Brain microvascular endothelial cell (primary cell): ENCODE data around the gene GGPS1.
A peak's percentile ranks its signal among the peaks of the same experiment; 100 is the strongest.
"Not testable (repeated sequence)": the region's sequence is repeated elsewhere in the genome, so short reads cannot be mapped to it uniquely, and the experiment has no call there.

Source experiments
- DNase-seq: peaks from one replicate; pipeline ENCODE4 v3.0.0-alpha.2; 2020
- H3K27ac ChIP-seq: fragments of 250-450 bp; sonication (Bioruptor Pico); 2 replicates; pipeline ENCODE4 v1.5.1; 2020; ENCODE audit warnings: mild to moderate bottlenecking, moderate library complexity
- H3K27me3 ChIP-seq: fragments of 250-450 bp; sonication (Bioruptor Pico); replicated peaks from 2 replicates; pipeline ENCODE4 v1.5.1; 2020; ENCODE audit warnings: mild to moderate bottlenecking
- H3K36me3 ChIP-seq: fragments of 250-450 bp; sonication (Bioruptor Pico); replicated peaks from 2 replicates; pipeline ENCODE4 v1.5.1; 2020; ENCODE audit warnings: mild to moderate bottlenecking
- H3K4me3 ChIP-seq: 2 replicates; pipeline ENCODE4 v1.5.1; 2011; ENCODE audit warnings: low read depth, mild to moderate bottlenecking, control low read depth, low read length, moderate library complexity
- in situ Hi-C: cut with HindIII; loops from 2 replicates; pipeline ENCODE4 v1.10.0; 2017; ENCODE audit warnings: low sequenced_read_pairs, low pct_ligation_motif_present
- TF ChIP-seq, protein P1 (sequence below): IDR thresholded peaks from 2 replicates; pipeline ENCODE4 v1.5.1; 2011; ENCODE audit warnings: low read depth, mild to moderate bottlenecking, moderate library complexity, low read length, control low read depth, inconsistent platforms; ENCODE audit errors: missing control alignments

The GGPS1 gene

DNA sequence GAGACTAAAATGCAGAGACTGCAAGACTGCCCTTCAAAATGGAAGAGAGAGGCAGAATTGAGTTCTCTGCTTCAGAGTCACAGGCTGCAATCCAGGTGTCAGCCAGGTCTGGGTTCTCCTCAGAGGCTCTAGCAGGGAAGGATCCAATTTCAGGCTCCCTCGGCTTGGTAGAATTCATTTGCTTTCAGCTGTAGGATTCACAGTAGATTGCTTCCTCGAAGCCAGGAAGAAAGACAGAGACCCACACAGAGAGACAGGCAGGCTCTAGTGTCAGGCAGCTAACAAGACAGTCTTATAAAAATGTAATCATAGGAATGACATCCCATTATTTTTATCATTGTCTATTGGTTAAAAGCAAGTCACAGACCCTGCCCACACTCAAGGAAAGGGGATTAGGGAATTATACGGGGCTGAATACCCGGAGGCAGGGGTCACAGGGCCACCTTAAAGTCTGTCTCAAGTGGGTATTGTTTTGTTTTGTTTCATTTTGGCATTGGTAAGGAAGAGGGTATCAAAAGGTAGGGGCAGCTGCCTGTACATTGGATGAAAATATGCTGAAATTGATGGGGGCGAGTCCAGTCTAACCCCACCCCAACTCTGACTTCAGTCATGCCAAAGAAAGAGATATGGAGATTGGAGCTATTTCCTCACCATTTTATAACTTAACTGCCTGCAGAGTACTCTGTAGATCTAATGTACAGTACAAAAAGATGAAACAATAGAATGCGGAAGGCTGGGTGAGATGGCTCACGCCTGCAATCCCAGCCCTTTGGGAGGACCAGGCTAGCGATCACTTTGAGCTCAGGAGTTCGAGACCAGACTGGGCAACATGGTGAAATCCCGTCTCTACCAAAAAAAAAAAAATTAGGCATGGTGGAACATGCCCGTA is 29.4 kb downstream of the GGPS1 start:
- H3K36me3 ChIP-seq: no peaks in the 10 kb centered on the region
- no peak overlapping the region for H3K4me3 ChIP-seq
- H3K27me3 ChIP-seq: no peaks in the 10 kb centered on the region
- no peak for DNase-seq
- TF ChIP-seq, protein P1, sequence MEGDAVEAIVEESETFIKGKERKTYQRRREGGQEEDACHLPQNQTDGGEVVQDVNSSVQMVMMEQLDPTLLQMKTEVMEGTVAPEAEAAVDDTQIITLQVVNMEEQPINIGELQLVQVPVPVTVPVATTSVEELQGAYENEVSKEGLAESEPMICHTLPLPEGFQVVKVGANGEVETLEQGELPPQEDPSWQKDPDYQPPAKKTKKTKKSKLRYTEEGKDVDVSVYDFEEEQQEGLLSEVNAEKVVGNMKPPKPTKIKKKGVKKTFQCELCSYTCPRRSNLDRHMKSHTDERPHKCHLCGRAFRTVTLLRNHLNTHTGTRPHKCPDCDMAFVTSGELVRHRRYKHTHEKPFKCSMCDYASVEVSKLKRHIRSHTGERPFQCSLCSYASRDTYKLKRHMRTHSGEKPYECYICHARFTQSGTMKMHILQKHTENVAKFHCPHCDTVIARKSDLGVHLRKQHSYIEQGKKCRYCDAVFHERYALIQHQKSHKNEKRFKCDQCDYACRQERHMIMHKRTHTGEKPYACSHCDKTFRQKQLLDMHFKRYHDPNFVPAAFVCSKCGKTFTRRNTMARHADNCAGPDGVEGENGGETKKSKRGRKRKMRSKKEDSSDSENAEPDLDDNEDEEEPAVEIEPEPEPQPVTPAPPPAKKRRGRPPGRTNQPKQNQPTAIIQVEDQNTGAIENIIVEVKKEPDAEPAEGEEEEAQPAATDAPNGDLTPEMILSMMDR: no peak
- no peak overlapping the region for H3K27ac ChIP-seq
- in situ Hi-C loops: no loop called here

DNA sequence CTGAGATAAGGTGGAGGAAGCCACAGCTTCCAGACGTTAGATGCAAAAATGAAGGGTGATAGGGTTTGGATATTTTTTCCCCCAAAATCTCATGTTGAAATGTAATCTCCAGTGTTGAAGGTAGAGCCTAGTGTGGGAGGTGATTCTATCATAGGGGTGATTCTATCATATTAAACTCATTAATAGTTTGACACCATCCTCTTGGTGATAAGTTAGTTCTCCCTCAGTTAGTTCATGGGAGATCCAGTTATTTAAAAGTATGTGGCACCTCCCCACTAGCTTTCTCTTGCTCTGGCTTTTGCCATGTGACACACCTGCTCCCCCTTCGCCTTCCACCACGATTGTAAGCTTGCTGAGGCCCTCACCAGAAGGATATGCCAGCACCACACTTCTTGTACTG is 30.5 kb downstream of the GGPS1 start:
- Histone ChIP-seq H3K27me3 (no peaks in the 10 kb centered on the region), H3K4me3 (no peak overlapping the region), H3K27ac (no peak overlapping the region), H3K36me3 (no peaks in the 10 kb centered on the region)
- no peak for DNase-seq
- in situ Hi-C loops: no loop called here
- TF ChIP-seq, protein P1: no peak

DNA sequence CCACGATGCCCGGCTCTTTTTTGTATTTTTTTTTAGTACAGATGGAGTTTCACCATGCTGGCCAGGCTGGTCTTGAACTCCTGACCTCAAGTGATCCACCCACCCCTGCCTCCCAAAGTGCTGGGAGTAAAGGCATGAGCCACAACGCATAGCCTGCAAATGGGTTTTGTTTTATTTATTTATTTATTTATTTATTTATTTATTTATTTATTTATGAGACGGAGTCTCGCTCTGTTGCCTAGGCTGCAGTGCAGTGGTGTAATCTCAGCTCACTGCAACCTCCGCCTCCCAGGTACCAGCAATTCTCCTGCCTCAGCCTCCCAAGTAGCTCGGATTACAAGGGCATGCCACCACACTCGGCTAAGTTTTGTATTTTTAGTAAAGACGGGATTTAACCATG is 35.8 kb downstream of the GGPS1 start:
- in situ Hi-C loops, H3K4me3 ChIP-seq: not testable (repeated sequence)

DNA sequence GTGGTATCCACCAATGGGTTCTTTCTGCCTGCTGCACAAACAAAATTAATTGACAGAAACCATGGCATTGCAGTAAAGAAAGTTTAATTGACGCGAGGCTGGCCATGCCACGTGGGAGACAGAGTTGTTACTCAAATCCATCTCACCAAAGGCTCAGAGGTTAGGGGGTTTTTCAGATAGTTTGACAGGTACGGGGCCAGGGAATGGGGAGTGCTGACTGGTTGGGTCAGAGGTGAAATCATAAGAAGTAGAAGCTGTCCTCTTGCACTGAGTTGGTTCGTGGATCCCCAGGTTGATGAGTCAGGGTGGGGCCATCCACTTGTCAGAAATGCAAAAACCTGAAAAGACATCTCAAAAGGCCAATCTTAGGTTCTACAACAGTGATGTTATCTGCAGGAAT is 37.9 kb downstream of the GGPS1 start:
- in situ Hi-C loops: no loop called here
- no peaks in the 10 kb centered on the region for H3K36me3 ChIP-seq
- DNase-seq: no peak
- TF ChIP-seq, protein P1: no peak
- H3K27ac ChIP-seq: no peak overlapping the region
- H3K4me3 ChIP-seq: no peak overlapping the region
- no peaks in the 10 kb centered on the region for H3K27me3 ChIP-seq

More for the DNA sequence above, 35.8 kb downstream of the GGPS1 start:
- H3K36me3 ChIP-seq, DNase-seq, H3K27ac ChIP-seq, H3K27me3 ChIP-seq: not testable (repeated sequence)

DNA sequence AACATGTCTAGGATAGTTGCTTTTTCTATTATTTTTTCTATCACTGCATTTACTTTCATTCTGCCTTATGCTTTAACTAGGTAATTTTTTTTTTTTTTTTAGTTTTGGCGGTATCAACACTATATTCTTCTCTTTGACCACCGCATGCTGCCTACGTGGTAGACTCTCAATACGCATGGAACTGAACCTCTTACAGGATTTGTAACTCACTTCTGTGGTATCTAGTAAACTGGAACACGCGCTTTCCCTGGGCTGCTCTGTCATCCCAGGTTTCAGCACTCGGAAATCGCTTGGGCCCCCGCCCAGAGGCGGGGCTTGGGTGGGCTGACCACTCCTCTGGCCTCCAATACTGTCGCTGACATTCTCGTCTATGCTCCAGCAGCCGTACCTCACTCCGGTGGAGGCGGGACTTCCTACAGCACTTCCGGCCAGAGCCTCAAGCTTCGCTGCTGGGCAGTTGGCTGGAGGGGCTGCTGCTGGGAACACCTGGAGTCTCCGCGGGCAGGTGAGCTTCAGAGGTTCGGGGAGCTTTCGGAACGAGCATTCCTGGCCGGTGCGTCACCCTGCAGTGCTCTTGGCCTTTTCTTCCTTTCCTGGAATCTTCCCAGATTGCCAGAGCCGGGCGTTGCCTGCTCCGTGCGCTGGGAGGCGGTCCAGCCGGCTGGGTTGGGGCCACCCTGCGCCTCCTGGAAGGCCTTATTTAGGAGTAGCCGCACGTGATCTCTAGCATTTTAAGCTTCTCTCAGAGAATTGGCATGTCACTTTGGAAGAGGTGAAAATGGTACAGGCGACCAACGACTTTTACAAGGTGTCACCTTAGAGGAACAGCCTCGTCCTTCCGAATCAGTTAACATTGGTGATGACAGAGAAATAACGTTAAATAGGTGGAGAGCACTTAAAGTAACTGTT is 38.9 kb downstream of the GGPS1 start, which contains the start of gene TBCE:
TBCE (plus strand) TSS at position 428 of the 909 bp plus-strand sequence. CDS start 12,623 bp downstream, outside the sequence.
- H3K27ac ChIP-seq: peak within 1 kb of the TSS; percentile 84
- peak within 1 kb of the TSS; percentile 84 for H3K4me3 ChIP-seq
- H3K27me3 ChIP-seq: no peaks in the 10 kb centered on the region
- H3K36me3 ChIP-seq: no peaks in the 10 kb centered on the region
- peak; percentile 98 for DNase-seq
- TF ChIP-seq, protein P1: peak; percentile 42
- in situ Hi-C loops: no loop called here

DNA sequence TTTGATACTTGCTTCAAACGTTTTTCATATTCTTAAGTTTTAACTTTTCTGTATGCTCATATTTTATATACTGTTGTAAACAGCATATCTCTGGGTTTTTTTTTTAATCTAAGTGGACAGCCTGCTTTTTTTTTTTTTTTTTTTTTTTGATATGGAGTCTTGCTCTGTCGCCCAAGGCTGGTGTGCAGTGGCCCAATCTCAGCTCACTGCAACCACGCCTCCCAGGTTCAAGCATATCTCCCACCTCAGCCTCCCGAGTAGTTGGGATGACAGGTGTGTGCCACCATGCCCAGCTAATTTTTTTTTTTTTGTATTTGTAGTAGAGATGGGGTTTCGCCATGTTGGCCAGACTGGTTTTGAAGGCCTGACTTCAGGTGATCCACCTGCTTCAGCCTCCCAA is 40.1 kb downstream of the GGPS1 start:
- TF ChIP-seq, protein P1: no peak
- Histone ChIP-seq H3K4me3 (peak overlapping the region; percentile 84), H3K27me3 (no peaks in the 10 kb centered on the region), H3K27ac (no peak overlapping the region), H3K36me3 (no peaks in the 10 kb centered on the region)
- DNase-seq: no peak
- in situ Hi-C loops: no loop called here
